AG04449 (cell line): ENCODE results near the gene BLOC1S3.
"Not testable (repeated sequence)": the region's sequence is repeated elsewhere in the genome, so short reads cannot be mapped to it uniquely, and the experiment has no call there.

Experiments used
- CTCF ChIA-PET: fragments of 350-600 bp; formaldehyde crosslinking; extraction: SDS; loops from one replicate; lab custom pipeline; 2021; ENCODE audit warnings: antibody characterized with exemption; lab: Yijun Ruan, JAX
- POLR2A ChIA-PET: fragments of 400-600, 350-600 bp; formaldehyde crosslinking; extraction: SDS; loops from one replicate; lab custom pipeline; 2020; ENCODE audit warnings: antibody characterized with exemption, inconsistent platforms; lab: Yijun Ruan, JAX
- DNase-seq: peaks from one replicate; pipeline ENCODE4 v3.0.0-alpha.2; 2010; ENCODE audit warnings: low read depth, low spot score
- H3K4me3 ChIP-seq: 2 replicates; pipeline ENCODE4 v1.5.1; 2011; ENCODE audit warnings: low read depth, mild to moderate bottlenecking, control low read depth, low read length
- TF ChIP-seq, protein P1 (sequence below): IDR thresholded peaks from one replicate; pipeline ENCODE4 v1.5.1; 2011; ENCODE audit warnings: mild to moderate bottlenecking, moderate library complexity, low read length, control low read depth, inconsistent platforms; ENCODE audit not compliant: insufficient read depth; ENCODE audit errors: missing control alignments

BLOC1S3 gene

DNA sequence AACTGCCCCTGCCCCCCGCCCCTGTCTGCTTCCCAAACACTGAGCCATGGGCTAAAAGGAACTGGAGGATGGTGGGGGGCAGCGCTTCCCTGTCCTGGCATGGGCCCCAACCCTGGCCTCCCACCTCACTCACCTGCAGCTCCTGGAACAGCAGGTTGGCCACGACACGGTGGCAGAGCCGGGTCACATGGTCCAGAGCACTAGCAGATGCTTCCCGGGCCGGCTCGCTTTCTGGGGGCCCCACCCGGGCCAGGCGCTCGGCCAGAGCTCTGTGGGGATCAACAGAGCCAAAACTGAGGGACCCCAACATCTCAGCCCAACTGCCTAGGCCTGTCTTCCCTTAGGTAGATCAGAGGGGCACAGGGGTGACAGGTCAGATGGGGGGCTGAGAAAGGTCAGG is 46.1 kb downstream of the BLOC1S3 start:
- POLR2A ChIA-PET, result no interaction called here
- TF ChIP-seq, protein P1, sequence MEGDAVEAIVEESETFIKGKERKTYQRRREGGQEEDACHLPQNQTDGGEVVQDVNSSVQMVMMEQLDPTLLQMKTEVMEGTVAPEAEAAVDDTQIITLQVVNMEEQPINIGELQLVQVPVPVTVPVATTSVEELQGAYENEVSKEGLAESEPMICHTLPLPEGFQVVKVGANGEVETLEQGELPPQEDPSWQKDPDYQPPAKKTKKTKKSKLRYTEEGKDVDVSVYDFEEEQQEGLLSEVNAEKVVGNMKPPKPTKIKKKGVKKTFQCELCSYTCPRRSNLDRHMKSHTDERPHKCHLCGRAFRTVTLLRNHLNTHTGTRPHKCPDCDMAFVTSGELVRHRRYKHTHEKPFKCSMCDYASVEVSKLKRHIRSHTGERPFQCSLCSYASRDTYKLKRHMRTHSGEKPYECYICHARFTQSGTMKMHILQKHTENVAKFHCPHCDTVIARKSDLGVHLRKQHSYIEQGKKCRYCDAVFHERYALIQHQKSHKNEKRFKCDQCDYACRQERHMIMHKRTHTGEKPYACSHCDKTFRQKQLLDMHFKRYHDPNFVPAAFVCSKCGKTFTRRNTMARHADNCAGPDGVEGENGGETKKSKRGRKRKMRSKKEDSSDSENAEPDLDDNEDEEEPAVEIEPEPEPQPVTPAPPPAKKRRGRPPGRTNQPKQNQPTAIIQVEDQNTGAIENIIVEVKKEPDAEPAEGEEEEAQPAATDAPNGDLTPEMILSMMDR, result no peak
- CTCF ChIA-PET, result no interaction called here

DNA sequence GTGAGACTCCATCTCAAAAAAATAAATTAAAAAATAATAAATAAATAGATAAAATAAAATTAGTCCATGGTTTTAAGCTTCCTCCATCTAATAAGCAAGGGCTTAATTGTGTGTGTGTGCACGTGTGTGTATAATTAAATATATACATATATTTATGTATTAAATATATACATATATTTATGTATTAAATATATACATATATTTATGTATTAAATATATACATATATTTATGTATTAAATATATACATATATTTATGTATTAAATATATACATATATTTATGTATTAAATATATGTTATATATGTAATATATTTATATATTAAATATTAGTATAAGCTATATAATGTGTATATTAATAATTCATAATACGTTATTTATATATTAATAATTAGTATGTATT is 50.5 kb downstream of the BLOC1S3 start:
- POLR2A ChIA-PET, H3K4me3 ChIP-seq, DNase-seq: not testable (repeated sequence)
- CTCF ChIA-PET, result interaction anchor here (0.7 to 2.7 kb wide), 4 partner anchors 13 to 110 kb away, joined by 3 to 8 read pairs (median 4); no protein-coding TSS in a partner anchor

More for the DNA sequence above, 46.1 kb downstream of the BLOC1S3 start:
- no peak overlapping the region for H3K4me3 ChIP-seq
- DNase-seq, result no peak
